GM18951 (cell line): Measurements from ENCODE around the gene POU5F2.

Experiments
- POLR2A ChIP-seq: IDR thresholded peaks from 4 replicates; pipeline ENCODE4 v1.6.1; 2011; ENCODE audit warnings: mild to moderate bottlenecking; ENCODE audit not compliant: insufficient read length, insufficient read depth; ENCODE audit errors: extremely low read depth
- in situ Hi-C: fragments of 300-500 bp; cut with MboI; formaldehyde crosslinking; loops from one replicate; pipeline ENCODE4 v1.12.0; 2022; ENCODE audit warnings: low sequenced_read_pairs, mixed read lengths, inconsistent platforms; ENCODE audit not compliant: unreplicated experiment

The POU5F2 gene

DNA sequence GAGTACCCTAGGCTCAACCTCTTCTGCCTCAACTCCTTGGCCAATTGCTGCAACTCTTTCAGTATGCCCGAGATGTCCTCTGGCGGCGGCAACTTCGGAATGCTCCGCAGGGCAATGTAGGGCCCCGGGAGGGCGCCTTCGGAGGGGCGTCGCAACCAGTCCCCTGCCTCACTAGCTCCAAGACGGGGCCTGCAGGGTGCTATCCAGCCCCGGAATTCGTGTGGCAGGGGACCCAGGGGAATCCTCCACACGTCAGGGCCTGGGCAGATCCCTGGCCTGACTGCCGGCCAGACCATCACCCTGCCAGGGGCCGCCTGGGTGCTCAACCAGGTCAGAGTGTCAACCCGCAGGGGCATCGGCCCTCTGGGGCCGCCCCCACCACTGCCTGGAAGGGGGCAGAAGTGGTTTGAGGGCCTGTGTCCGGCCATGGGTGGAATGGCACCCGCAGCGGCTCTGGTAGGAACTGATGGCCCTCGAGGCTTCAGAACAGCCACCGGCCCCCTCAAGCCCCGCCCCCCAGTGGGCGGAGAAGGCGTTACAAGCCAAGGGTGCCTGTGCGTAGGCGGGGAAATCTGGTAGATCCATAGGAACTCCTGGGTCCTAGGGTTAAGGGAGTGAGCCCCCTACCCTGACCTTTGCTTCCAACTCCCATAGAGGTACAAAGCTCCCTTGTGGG, at the start of gene POU5F2:
TSS of gene POU5F2 (minus strand) at position 465 of the 676 bp plus-strand sequence. CDS start at position 428, 37 bp downstream.
- in situ Hi-C loops, result no loop called here
- no peak for TF ChIP-seq POLR2A

- in situ Hi-C loops, result loop anchor here (10.0 kb wide), 1 partner anchor 206 kb away; the partner anchor contains the start of genes NR2F1 and NR2F1-AS1
- no peak for TF ChIP-seq POLR2A
These were observed 49.0 kb upstream of the POU5F2 start for GRCh38 chr5:93790401-93790800.

DNA sequence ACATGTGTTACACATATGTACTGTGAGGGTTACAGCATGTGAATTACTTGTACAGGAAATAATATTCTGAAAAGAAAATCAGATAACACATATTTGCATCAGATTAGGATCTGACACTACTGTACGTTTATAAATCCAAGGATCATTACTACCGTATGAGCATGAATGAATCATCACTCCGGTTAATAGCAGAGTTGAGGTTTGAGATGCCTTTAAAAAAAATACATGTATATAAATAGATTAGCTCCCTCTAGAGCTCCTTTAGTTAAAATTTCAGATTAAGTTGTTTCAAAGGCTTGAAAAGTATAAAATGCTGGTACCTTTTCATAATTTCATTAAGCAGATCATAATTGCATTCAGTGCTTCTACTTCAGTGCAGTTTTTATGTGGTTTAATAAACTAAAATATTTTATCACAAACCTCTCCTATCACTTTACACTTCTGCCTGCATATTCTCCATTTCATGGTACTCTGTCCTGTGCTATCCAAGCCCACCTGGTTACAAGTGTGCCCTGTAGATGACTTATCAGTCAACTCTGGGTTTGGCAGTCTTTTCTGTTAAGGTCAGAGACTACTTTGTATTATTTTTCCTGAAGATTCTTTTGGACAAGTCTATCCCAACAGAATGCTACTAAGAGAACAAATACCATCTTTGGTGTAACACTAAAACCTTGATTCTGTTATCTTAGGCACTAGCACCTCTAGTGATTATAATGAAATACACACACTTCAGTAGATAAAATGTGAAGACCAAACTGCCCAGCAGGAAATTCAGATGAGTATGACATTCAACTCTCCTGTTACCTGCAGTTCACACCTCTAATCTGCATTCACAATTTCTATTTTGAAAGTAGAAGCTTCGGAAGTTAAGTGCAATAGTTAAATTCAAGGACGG, 48.0 kb upstream of the POU5F2 start:
- in situ Hi-C loops, result loop anchor here (10.0 kb wide), 1 partner anchor 205 kb away; the partner anchor contains the start of genes NR2F1 and NR2F1-AS1
- no peak for TF ChIP-seq POLR2A

DNA sequence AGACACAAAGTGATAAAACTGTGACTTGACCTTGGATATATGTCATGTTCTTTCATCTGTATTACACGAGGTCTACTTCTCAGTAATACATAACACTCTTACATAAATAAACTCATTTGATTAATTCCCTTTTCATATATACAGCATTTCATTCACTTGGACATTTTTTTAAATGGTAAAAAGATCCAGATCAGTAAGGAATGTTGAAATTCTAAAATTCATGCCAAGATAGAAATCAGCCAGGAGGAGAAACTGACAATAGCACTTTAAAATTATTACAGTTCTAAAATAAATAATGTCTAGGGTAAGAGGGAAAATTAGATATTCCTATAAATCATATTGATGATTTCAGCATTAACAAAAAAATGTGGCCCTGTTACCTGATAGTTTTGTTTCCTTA, 46.2 kb upstream of the POU5F2 start:
- in situ Hi-C loops, result no loop called here
- no peak for TF ChIP-seq POLR2A

GRCh38 chr5:93785475-93785874, 44.1 kb upstream of the POU5F2 start:
- no peak for TF ChIP-seq POLR2A
- in situ Hi-C loops, result no loop called here

DNA sequence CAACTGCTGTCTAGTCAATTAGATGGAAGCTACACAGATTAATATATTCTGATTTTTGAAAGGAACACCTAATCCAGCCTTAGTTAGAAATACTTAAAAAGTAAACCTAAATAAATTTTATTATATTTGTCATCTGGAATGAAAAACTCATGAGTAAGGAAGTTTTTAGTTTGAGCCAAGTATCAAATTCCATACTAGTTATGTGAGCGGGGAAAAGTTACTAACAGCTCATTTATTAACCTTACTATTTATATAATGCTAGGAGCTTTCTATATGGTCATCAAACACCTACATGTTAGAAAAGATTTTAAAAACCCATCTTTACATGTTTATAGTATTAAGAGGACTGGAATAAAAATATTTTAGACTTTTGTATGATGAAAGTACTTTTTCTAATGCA, 41.6 kb upstream of the POU5F2 start:
- TF ChIP-seq POLR2A, result no peak
- in situ Hi-C loops, result no loop called here

GRCh38 chr5:93777620-93778019, 36.2 kb upstream of the POU5F2 start:
- in situ Hi-C loops, result no loop called here
- TF ChIP-seq POLR2A, result no peak

DNA sequence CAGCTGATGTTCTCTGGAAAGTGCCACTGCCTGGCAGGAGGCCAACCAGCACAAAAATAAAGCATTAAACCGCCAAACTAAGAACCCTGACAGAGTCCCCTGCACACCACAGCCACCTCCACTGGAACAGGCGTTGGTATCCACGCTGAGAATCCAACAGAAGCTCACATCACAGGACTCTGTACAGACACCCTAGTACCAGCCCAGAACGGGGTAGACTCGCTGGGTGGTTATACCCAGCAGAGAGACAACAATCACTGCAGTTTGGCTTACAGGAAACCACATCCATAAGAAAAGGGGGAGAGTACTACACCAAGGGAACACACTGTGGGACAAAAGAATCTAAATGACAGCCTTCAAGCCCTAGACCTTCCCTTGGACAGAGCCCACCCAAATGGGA, 15.0 kb upstream of the POU5F2 start:
- in situ Hi-C loops, result no loop called here
- TF ChIP-seq POLR2A, result no peak

DNA sequence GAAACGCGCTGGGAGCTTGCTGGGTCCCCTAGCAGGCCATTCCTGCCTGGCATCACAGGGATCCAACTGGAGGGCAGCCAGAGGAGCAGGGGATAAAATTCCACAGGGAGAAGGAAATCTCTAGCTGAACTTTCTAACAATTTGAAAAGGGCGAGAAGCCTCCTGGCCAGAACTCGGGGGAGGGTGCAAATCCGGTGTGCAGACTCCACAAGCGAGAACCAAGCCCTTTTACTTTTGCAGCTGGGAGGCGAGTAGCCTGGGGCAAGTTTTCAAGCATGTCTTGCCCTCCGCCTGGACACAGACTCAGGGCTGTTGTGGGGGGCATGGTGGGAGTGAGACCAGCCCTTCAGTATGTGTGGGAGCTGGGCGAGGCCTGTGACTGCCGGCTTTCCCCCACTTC, 14.3 kb upstream of the POU5F2 start:
- in situ Hi-C loops, result no loop called here
- no peak for TF ChIP-seq POLR2A

- no peak for TF ChIP-seq POLR2A
- in situ Hi-C loops, result no loop called here
These were observed 7.5 kb upstream of the POU5F2 start for GRCh38 chr5:93748875-93749397.

- in situ Hi-C loops, result no loop called here
- no peak for TF ChIP-seq POLR2A
These were observed 5.1 kb upstream of the POU5F2 start for GRCh38 chr5:93746406-93747056.

DNA sequence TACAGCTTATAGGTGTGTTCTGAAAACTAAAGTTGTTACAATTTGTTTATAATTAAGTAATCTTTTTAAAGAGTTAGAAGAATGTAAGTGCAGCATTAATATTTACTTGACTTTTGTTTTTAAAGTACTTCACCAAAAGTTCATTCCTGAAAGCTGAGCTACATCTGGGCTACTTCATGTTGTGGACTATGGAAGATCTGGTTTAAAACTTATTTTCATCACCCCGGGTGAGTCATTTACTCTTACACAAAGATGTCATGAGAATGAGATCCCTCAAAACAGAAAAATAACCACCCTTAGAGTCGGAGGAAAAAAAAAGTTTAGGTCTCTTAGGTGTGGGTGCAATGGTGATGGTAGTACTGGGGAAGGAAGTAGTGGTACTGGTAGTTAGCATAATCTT, 5.1 kb downstream of the POU5F2 start:
- no peak for TF ChIP-seq POLR2A
- in situ Hi-C loops, result no loop called here

GRCh38 chr5:93735378-93735777, 6.0 kb downstream of the POU5F2 start:
- no peak for TF ChIP-seq POLR2A
- in situ Hi-C loops, result no loop called here
